SU-DHL-6 (cell line): ENCODE measurements around the gene GC.

Source experiments
- EZH2phosphoT487 ChIP-seq: fragments of 200-600 bp; sonication (generic), shearing (Covaris generic); conservative IDR thresholded peaks from 2 replicates; pipeline ENCODE4 v1.6.1; 2018; ENCODE audit warnings: mild to moderate bottlenecking, antibody characterized with exemption, low read length, moderate library complexity, mixed read lengths
- TF ChIP-seq, protein P1 (sequence below): fragments of 200-600 bp; sonication (generic); IDR thresholded peaks from one replicate; pipeline ENCODE4 v1.5.1; 2017; ENCODE audit warnings: antibody characterized with exemption, mild to moderate bottlenecking, low read length, moderate library complexity; ENCODE audit not compliant: insufficient read depth, poor library complexity, severe bottlenecking

GRCh38 chr4:71765821-71766383 lies 18.0 kb downstream of the GC start:
- TF ChIP-seq, protein P1, sequence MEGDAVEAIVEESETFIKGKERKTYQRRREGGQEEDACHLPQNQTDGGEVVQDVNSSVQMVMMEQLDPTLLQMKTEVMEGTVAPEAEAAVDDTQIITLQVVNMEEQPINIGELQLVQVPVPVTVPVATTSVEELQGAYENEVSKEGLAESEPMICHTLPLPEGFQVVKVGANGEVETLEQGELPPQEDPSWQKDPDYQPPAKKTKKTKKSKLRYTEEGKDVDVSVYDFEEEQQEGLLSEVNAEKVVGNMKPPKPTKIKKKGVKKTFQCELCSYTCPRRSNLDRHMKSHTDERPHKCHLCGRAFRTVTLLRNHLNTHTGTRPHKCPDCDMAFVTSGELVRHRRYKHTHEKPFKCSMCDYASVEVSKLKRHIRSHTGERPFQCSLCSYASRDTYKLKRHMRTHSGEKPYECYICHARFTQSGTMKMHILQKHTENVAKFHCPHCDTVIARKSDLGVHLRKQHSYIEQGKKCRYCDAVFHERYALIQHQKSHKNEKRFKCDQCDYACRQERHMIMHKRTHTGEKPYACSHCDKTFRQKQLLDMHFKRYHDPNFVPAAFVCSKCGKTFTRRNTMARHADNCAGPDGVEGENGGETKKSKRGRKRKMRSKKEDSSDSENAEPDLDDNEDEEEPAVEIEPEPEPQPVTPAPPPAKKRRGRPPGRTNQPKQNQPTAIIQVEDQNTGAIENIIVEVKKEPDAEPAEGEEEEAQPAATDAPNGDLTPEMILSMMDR: no peak
- no peak for TF ChIP-seq EZH2phosphoT487
